GM23338 (cell line): ENCODE data around the gene STAM. TPM values are rescaled to one million over a fixed set of nuclear protein-coding genes. Genes with fewer than 3 reads are reported as not detected.

Experiments used
- ATAC-seq: fragments of 200-7000 bp; cut with Tn5 transposase; 3 replicates; pipeline ENCODE4 v1.9.1; 2020
- DNase-seq: peaks from one replicate; pipeline ENCODE4 v3.0.0-alpha.2; 2015; ENCODE audit warnings: low spot score
- H2AFZ ChIP-seq: fragments of 200-600 bp; sonication (generic); 2 replicates; pipeline ENCODE4 v1.8.0; 2016; ENCODE audit warnings: antibody characterized with exemption, mild to moderate bottlenecking, moderate library complexity
- H3F3A ChIP-seq: fragments of 200-600 bp; sonication (generic); replicated peaks from 2 replicates; pipeline ENCODE4 v1.8.0; 2017; ENCODE audit warnings: antibody characterized with exemption, mixed run types, low read depth
- H3K27ac ChIP-seq: fragments of 200-600 bp; sonication (generic); 2 replicates; pipeline ENCODE4 v1.6.1; 2016; ENCODE audit warnings: low read depth
- H3K27me3 ChIP-seq: fragments of 200-600 bp; sonication (generic); 2 replicates; pipeline ENCODE4 v1.8.0; 2016; ENCODE audit warnings: mild to moderate bottlenecking, mixed run types, moderate library complexity; ENCODE audit not compliant: insufficient read depth
- H3K36me3 ChIP-seq: fragments of 200-600 bp; sonication (generic); 2 replicates; pipeline ENCODE4 v1.8.0; 2016; ENCODE audit warnings: mild to moderate bottlenecking; ENCODE audit not compliant: insufficient read depth
- H3K4me1 ChIP-seq: fragments of 200-600 bp; sonication (generic); 2 replicates; pipeline ENCODE4 v1.8.0; 2016; ENCODE audit warnings: mild to moderate bottlenecking, moderate library complexity; ENCODE audit not compliant: insufficient read depth
- H3K4me2 ChIP-seq: fragments of 200-600 bp; sonication (generic); 2 replicates; pipeline ENCODE4 v1.7.1; 2017; ENCODE audit warnings: mixed run types
- H3K4me3 ChIP-seq: fragments of 200-600 bp; sonication (generic); 2 replicates; pipeline ENCODE4 v1.6.1; 2016; ENCODE audit warnings: mixed run types
- H3K79me2 ChIP-seq: fragments of 200-600 bp; sonication (generic); replicated peaks from 2 replicates; pipeline ENCODE4 v1.8.0; 2017; ENCODE audit warnings: mild to moderate bottlenecking; ENCODE audit not compliant: insufficient read depth
- H3K9me2 ChIP-seq: fragments of 200-600 bp; sonication (generic); 2 replicates; pipeline ENCODE4 v1.8.0; 2017; ENCODE audit not compliant: insufficient read depth
- H4K20me1 ChIP-seq: fragments of 200-600 bp; sonication (generic); replicated peaks from 2 replicates; pipeline ENCODE4 v1.8.0; 2017; ENCODE audit warnings: mild to moderate bottlenecking; ENCODE audit not compliant: insufficient read depth
- H3K27ac Mint-ChIP-seq: 2 replicates; pipeline ENCODE4 v1.8.0; 2020; ENCODE audit warnings: inconsistent platforms, mild to moderate bottlenecking, moderate library complexity, mixed read lengths
- H3K27me3 Mint-ChIP-seq: 3 replicates; pipeline ENCODE4 v1.8.0; 2022; ENCODE audit warnings: low read depth, mild to moderate bottlenecking, moderate library complexity, mixed read lengths, inconsistent platforms; ENCODE audit not compliant: insufficient read depth, poor library complexity
- H3K36me3 Mint-ChIP-seq: 3 replicates; pipeline ENCODE4 v1.8.0; 2021; ENCODE audit warnings: low read depth, mild to moderate bottlenecking, inconsistent platforms, moderate library complexity, mixed read lengths
- H3K4me1 Mint-ChIP-seq: 3 replicates; pipeline ENCODE4 v1.8.0; 2020; ENCODE audit warnings: mild to moderate bottlenecking, inconsistent platforms, mixed read lengths
- H3K4me3 Mint-ChIP-seq: 3 replicates; pipeline ENCODE4 v1.8.0; 2021; ENCODE audit warnings: moderate library complexity, mild to moderate bottlenecking, inconsistent platforms, mixed read lengths
- H3K9me3 Mint-ChIP-seq: 3 replicates; pipeline ENCODE4 v1.8.0; 2020; ENCODE audit warnings: moderate library complexity, mild to moderate bottlenecking, inconsistent platforms, mixed read lengths
- CREB1 ChIP-seq: fragments of 250-450 bp; sonication (Bioruptor Pico); IDR thresholded peaks from 2 replicates; pipeline ENCODE4 v1.5.0; 2020; ENCODE audit warnings: low read depth, mild to moderate bottlenecking, moderate library complexity
- CTCF ChIP-seq, 2 experiments: fragments of 200-600 bp in 1 of 2; sonication (generic) in 1 of 2; conservative IDR thresholded peaks; 2 replicates each; pipeline versions ENCODE4 v1.5.1 to v1.6.1; 2016 to 2017; ENCODE audit warnings: antibody characterized with exemption in 2 of 2, low read depth in 2 of 2, mild to moderate bottlenecking in 2 of 2, moderate library complexity in 1 of 2
- ETS1 ChIP-seq: IDR thresholded peaks from 2 replicates; pipeline ENCODE4 v1.6.1; 2016; ENCODE audit warnings: antibody characterized with exemption
- EZH2 ChIP-seq: fragments of 200-600 bp; sonication (generic); IDR thresholded peaks from one replicate; pipeline ENCODE4 v1.8.0; 2017; ENCODE audit warnings: antibody characterized with exemption, mild to moderate bottlenecking, low read depth; ENCODE audit not compliant: unreplicated experiment
- EZH2phosphoT487 ChIP-seq: fragments of 200-600 bp; sonication (generic); IDR thresholded peaks from one replicate; pipeline ENCODE4 v1.8.1; 2018; ENCODE audit warnings: antibody characterized with exemption; ENCODE audit not compliant: unreplicated experiment
- JUNB ChIP-seq: IDR thresholded peaks from one replicate; pipeline ENCODE4 v1.6.1; 2016; ENCODE audit warnings: antibody characterized with exemption; ENCODE audit not compliant: unreplicated experiment
- NANOG ChIP-seq: IDR thresholded peaks from 2 replicates; pipeline ENCODE4 v1.6.1; 2016; ENCODE audit warnings: antibody characterized with exemption, borderline replicate concordance
- POLR2AphosphoS5 ChIP-seq: IDR thresholded peaks from 2 replicates; pipeline ENCODE4 v1.6.1; 2016; ENCODE audit warnings: antibody characterized with exemption, low read depth
- REST ChIP-seq: IDR thresholded peaks from one replicate; pipeline ENCODE4 v1.6.1; 2018; ENCODE audit warnings: antibody characterized with exemption; ENCODE audit not compliant: unreplicated experiment
- STAT1 ChIP-seq: IDR thresholded peaks from one replicate; pipeline ENCODE4 v1.6.1; 2016; ENCODE audit warnings: antibody characterized with exemption; ENCODE audit not compliant: unreplicated experiment
- ZNF114 ChIP-seq: fragments of 250-450 bp; sonication (Bioruptor Pico); IDR thresholded peaks from 2 replicates; pipeline ENCODE4 v1.5.0; 2020; ENCODE audit warnings: mild to moderate bottlenecking, moderate library complexity
- ZNF331 ChIP-seq: fragments of 250-450 bp; sonication (Bioruptor Pico); IDR thresholded peaks from 2 replicates; pipeline ENCODE4 v1.5.0; 2020; ENCODE audit warnings: low read depth, mild to moderate bottlenecking, moderate library complexity
- ZNF462 ChIP-seq: fragments of 250-450 bp; sonication (Bioruptor Pico); IDR thresholded peaks from 2 replicates; pipeline ENCODE4 v1.5.0; 2020; ENCODE audit warnings: mild to moderate bottlenecking, moderate library complexity
- polyA plus RNA-seq: library from polyadenylated mRNA; unstranded; fragments of >200 nt; fragmentation: Nextera tagmentation; extraction: Ambion mirVana; gene quantifications from 2 replicates; pipeline ENCODE4 v1.2.1, GENCODE V29; 2016
- total RNA-seq: library from RNA; depleted of rRNA; stranded (reverse); fragments of >200 nt; shearing (Covaris generic); gene quantifications from 2 replicates; pipeline ENCODE4 v1.2.3, GENCODE V29; 2014

STAM gene
- total and polyA plus RNA-seq, 2 experiments from 2014 or later: 28.8 to 40.5 TPM

- peaks cover 47% of the 10 kb centered on the region for H3K79me2 ChIP-seq
- no peaks in the 10 kb centered on the region for H3K4me1 ChIP-seq
- peaks cover 1% of the 10 kb centered on the region for H3K27me3 Mint-ChIP-seq
Measured at GRCh38 chr10:17687117-17687831, 43.3 kb downstream of the STAM start.

More at GRCh38 chr10:17687117-17687831, 43.3 kb downstream of the STAM start:
- Histone ChIP-seq H3F3A (no peaks in the 10 kb centered on the region), H3K36me3 (0 out of 2 replicates have a peak, but pooled peaks cover 5% of the 10 kb centered on the region), H2AFZ (no peak overlapping the region), H3K9me2 (no peaks in the 10 kb centered on the region), H3K27ac (no peak overlapping the region), H3K4me3 (no peak overlapping the region), H3K27me3 (no peaks in the 10 kb centered on the region), H4K20me1 (0 out of 2 replicates have a peak, but pooled peaks cover 3% of the 10 kb centered on the region), H3K4me2 (no peak overlapping the region)
- peaks cover 3% of the 10 kb centered on the region; the same call in 1 of the 3 replicates for H3K36me3 Mint-ChIP-seq
- TF ChIP-seq POLR2AphosphoS5: no peak
- no peak for TF ChIP-seq JUNB
- no peak for TF ChIP-seq EZH2phosphoT487
- TF ChIP-seq CREB1 (CRISPR knock-in tag): no peak
- TF ChIP-seq NANOG: no peak
- no peak for TF ChIP-seq ETS1
- no peak for TF ChIP-seq REST
- TF ChIP-seq CTCF (conservative IDR thresholded peaks at IDR 0.05; ENCODE audit: low read depth in 2 of 2): no peak
- TF ChIP-seq ZNF114 (CRISPR knock-in tag): no peak
- TF ChIP-seq ZNF462 (CRISPR knock-in tag): no peak
- no peak for TF ChIP-seq ZNF331 (CRISPR knock-in tag)
- TF ChIP-seq EZH2: no peak
- no peak for TF ChIP-seq STAT1
- peaks cover 8% of the 10 kb centered on the region; the same call in 2 of the 3 replicates for H3K4me1 Mint-ChIP-seq
- H3K9me3 Mint-ChIP-seq: no peaks in the 10 kb centered on the region
- no peak for ATAC-seq
- no peak overlapping the region for H3K4me3 Mint-ChIP-seq
- no peak overlapping the region; the same call in 1 of the 2 replicates for H3K27ac Mint-ChIP-seq
- DNase-seq: no peak
